ENCODE results near the gene UPK1B. TPM values are rescaled to one million over a fixed set of nuclear protein-coding genes. Genes with fewer than 3 reads are reported as not detected.

UPK1B gene
- total RNA-seq, 2 experiments from 2014 or later = not detected

GRCh38 chr3:119156868-119157267 lies 16.5 kb upstream of the UPK1B start:
- no peak overlapping the region for H3K4me2 ChIP-seq (ENCODE audit: low read length)
- DNase-seq (ENCODE audit: low spot score) = peak; percentile 13
- H3K4me1 ChIP-seq (ENCODE audit: insufficient read depth, low read length, poor library complexity, severe bottlenecking) = no peaks in the 10 kb centered on the region
- H2AFZ ChIP-seq (ENCODE audit: low read length) = no peak overlapping the region
- H3K9me2 ChIP-seq (ENCODE audit: insufficient read depth, low read length) = no peaks in the 10 kb centered on the region
- no peaks in the 10 kb centered on the region for H3K36me3 ChIP-seq (ENCODE audit: insufficient read depth, low read length)
- no peaks in the 10 kb centered on the region for H3K79me2 ChIP-seq (ENCODE audit: insufficient read depth, low read depth, low read length)
- POLR2A ChIA-PET = no interaction called here
- no peak overlapping the region for H3K27ac ChIP-seq (ENCODE audit: low read depth, low read length, poor library complexity, severe bottlenecking)
- CTCF ChIA-PET (ENCODE audit: unreplicated experiment) = no interaction called here
- intact Hi-C loops (cut with micrococcal nuclease; ENCODE audit: unreplicated experiment) = no loop called here
- no peaks in the 10 kb centered on the region for H4K20me1 ChIP-seq (ENCODE audit: insufficient read depth, low read length)
- no peak for TF ChIP-seq CTCF (conservative IDR thresholded peaks at IDR 0.05; ENCODE audit: low read length)
- H3K9me3 ChIP-seq (ENCODE audit: low read length) = 0 out of 2 replicates have a peak, but pooled peaks cover 5% of the 10 kb centered on the region
- no TSS peak for BruUV-seq (replicated peaks)
- no peak overlapping the region for H3K4me3 ChIP-seq (ENCODE audit: low read depth, low read length, poor library complexity, severe bottlenecking)

GRCh38 chr3:119157971-119158370 lies 15.4 kb upstream of the UPK1B start:
- no peak overlapping the region for H3K4me3 ChIP-seq (ENCODE audit: low read depth, low read length, poor library complexity, severe bottlenecking)
- H2AFZ ChIP-seq (ENCODE audit: low read length) = no peak overlapping the region
- TF ChIP-seq EZH2phosphoT487 (IDR thresholded peaks at IDR 0.05; ENCODE audit: borderline replicate concordance, low read depth, low read length) (no peak), CTCF (conservative IDR thresholded peaks at IDR 0.05; ENCODE audit: low read length) (no peak)
- no peaks in the 10 kb centered on the region for H3K4me1 ChIP-seq (ENCODE audit: insufficient read depth, low read length, poor library complexity, severe bottlenecking)
- H3K9me3 ChIP-seq (ENCODE audit: low read length) = 0 out of 2 replicates have a peak, but pooled peaks cover 5% of the 10 kb centered on the region
- no peak overlapping the region for H3K4me2 ChIP-seq (ENCODE audit: low read length)
- no peaks in the 10 kb centered on the region for H3K9me2 ChIP-seq (ENCODE audit: insufficient read depth, low read length)
- ChIA-PET CTCF (ENCODE audit: unreplicated experiment) (no interaction called here), POLR2A (no interaction called here)
- intact Hi-C loops (cut with micrococcal nuclease; ENCODE audit: unreplicated experiment) = no loop called here
- H3K79me2 ChIP-seq (ENCODE audit: insufficient read depth, low read depth, low read length) = no peaks in the 10 kb centered on the region
- H3K36me3 ChIP-seq (ENCODE audit: insufficient read depth, low read length) = no peaks in the 10 kb centered on the region
- no TSS peak for BruUV-seq (replicated peaks)
- no peak overlapping the region for H3K27ac ChIP-seq (ENCODE audit: low read depth, low read length, poor library complexity, severe bottlenecking)
- DNase-seq (ENCODE audit: low spot score) = no peak
- H4K20me1 ChIP-seq (ENCODE audit: insufficient read depth, low read length) = no peaks in the 10 kb centered on the region

GRCh38 chr3:119160361-119160760 lies 13.0 kb upstream of the UPK1B start:
- TF ChIP-seq EZH2phosphoT487 (IDR thresholded peaks at IDR 0.05; ENCODE audit: borderline replicate concordance, low read depth, low read length) (no peak), CTCF (conservative IDR thresholded peaks at IDR 0.05; ENCODE audit: low read length) (no peak)
- H3K9me2 ChIP-seq (ENCODE audit: insufficient read depth, low read length) = no peaks in the 10 kb centered on the region
- no peak overlapping the region for H3K27ac ChIP-seq (ENCODE audit: low read depth, low read length, poor library complexity, severe bottlenecking)
- no peak overlapping the region for H3K4me2 ChIP-seq (ENCODE audit: low read length)
- intact Hi-C loops (cut with micrococcal nuclease; ENCODE audit: unreplicated experiment) = no loop called here
- DNase-seq (ENCODE audit: low spot score) = no peak
- H2AFZ ChIP-seq (ENCODE audit: low read length) = no peak overlapping the region
- ChIA-PET POLR2A (no interaction called here), CTCF (ENCODE audit: unreplicated experiment) (no interaction called here)
- no peaks in the 10 kb centered on the region for H3K36me3 ChIP-seq (ENCODE audit: insufficient read depth, low read length)
- H3K79me2 ChIP-seq (ENCODE audit: insufficient read depth, low read depth, low read length) = no peaks in the 10 kb centered on the region
- H3K4me1 ChIP-seq (ENCODE audit: insufficient read depth, low read length, poor library complexity, severe bottlenecking) = no peaks in the 10 kb centered on the region
- H3K9me3 ChIP-seq (ENCODE audit: low read length) = 0 out of 2 replicates have a peak, but pooled peaks cover 5% of the 10 kb centered on the region
- BruUV-seq (replicated peaks) = no TSS peak
- H3K4me3 ChIP-seq (ENCODE audit: low read depth, low read length, poor library complexity, severe bottlenecking) = no peak overlapping the region
- no peaks in the 10 kb centered on the region for H4K20me1 ChIP-seq (ENCODE audit: insufficient read depth, low read length)

All from OCI-LY7 (cell line).